GM12878 (cell line): ENCODE data around the gene HSD11B1L.

Experiments
- CTCF ChIP-seq, 3 experiments: IDR thresholded peaks in 2 of 3; conservative IDR thresholded peaks in 1 of 3; 2 replicates each; pipeline ENCODE4 v1.5.1; 2011; ENCODE audit warnings: low read depth in 3 of 3, low read length in 3 of 3, mild to moderate bottlenecking in 3 of 3, control low read depth in 2 of 3, moderate library complexity in 2 of 3, inconsistent platforms in 1 of 3, mixed read lengths in 1 of 3; ENCODE audit not compliant: control insufficient read depth in 2 of 3, insufficient read depth in 1 of 3; ENCODE audit errors: extremely low read depth in 1 of 3
- EZH2 ChIP-seq: IDR thresholded peaks from 2 replicates; pipeline ENCODE4 v1.6.1; 2012; ENCODE audit warnings: low read depth, mild to moderate bottlenecking, control low read depth, inconsistent platforms, low read length, borderline replicate concordance; ENCODE audit not compliant: control insufficient read depth
- JUND ChIP-seq: IDR thresholded peaks from 2 replicates; pipeline ENCODE4 v1.6.1; 2012; ENCODE audit warnings: low read depth, mild to moderate bottlenecking, low read length, improper control_type of control experiment, moderate library complexity
- MYC ChIP-seq: IDR thresholded peaks from 2 replicates; pipeline ENCODE4 v1.6.1; 2011; ENCODE audit warnings: mild to moderate bottlenecking, low read length, moderate library complexity, inconsistent platforms; ENCODE audit not compliant: insufficient read depth, insufficient replicate concordance, insufficient read length, severe bottlenecking
- NBN ChIP-seq: fragments of 450-650 bp; IDR thresholded peaks from 2 replicates; pipeline ENCODE4 v1.6.1; 2016
- RAD21 ChIP-seq: IDR thresholded peaks from 2 replicates; pipeline ENCODE4 v1.6.1; 2011; ENCODE audit warnings: mild to moderate bottlenecking, low read depth, low read length, moderate library complexity; ENCODE audit not compliant: insufficient read depth
- RAD51 ChIP-seq: fragments of 450-650 bp; IDR thresholded peaks from 2 replicates; pipeline ENCODE4 v1.6.1; 2016; ENCODE audit warnings: moderate library complexity, mild to moderate bottlenecking, inconsistent platforms
- SIN3A ChIP-seq: IDR thresholded peaks from 2 replicates; pipeline ENCODE4 v1.6.1; 2012; ENCODE audit warnings: low read depth, low read length, improper control_type of control experiment
- SUPT20H ChIP-seq: IDR thresholded peaks from 2 replicates; pipeline ENCODE4 v1.6.1; 2011; ENCODE audit warnings: low read depth, mild to moderate bottlenecking, low read length, moderate library complexity, borderline replicate concordance; ENCODE audit not compliant: control insufficient read depth
- TAF1 ChIP-seq: IDR thresholded peaks from 2 replicates; pipeline ENCODE4 v1.6.1; 2011; ENCODE audit warnings: mild to moderate bottlenecking, low read depth, low read length, borderline replicate concordance
- ZNF207 ChIP-seq: fragments of 450-650 bp; IDR thresholded peaks from 2 replicates; pipeline ENCODE4 v1.6.1; 2014; ENCODE audit warnings: antibody characterized with exemption, mild to moderate bottlenecking, borderline replicate concordance

DNA sequence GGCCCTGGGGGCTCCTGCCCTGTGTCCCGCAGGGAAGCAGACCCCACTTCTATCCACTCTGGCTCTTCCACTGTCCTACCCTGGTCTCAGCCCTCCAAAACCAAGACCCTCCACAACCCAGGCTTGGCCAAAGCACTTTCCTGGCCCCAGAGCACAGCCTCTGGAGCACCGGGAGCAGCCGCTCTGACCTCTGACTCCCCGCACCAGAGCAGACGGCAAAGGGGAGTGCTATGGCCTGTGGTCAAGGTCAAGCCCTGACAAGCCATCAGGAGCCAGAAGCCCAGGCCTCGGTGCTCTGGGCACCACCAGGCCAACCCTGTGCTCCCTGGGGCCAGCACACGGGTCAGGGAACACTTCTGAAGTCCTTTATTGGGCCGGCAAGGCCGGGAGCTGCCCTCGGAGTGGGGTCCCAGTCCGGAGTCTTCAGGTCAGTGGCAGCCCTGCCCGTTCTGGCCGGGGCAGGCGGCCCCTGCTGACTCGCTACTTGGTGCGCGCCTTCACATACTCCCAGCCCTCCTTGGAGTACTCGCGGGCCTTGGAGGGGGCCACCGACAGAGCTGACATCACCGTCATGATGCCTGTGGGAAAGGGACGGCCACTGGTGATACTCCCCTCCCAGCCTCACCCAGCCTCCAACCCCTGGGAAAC lies 2.6 kb upstream of the HSD11B1L start:
- TF ChIP-seq RAD51 (no peak), ZNF207 (no peak), RAD21 (no peak), SUPT20H (no peak), JUND (no peak), EZH2 (no peak), CTCF (IDR thresholded peaks at IDR 0.05 in 2 of 3, conservative IDR thresholded peaks at IDR 0.05 in 1 of 3; ENCODE audit: control insufficient read depth in 2 of 3, extremely low read depth in 1 of 3, insufficient read depth in 1 of 3, low read depth in 3 of 3, low read length in 3 of 3) (no peak), MYC (no peak), SIN3A (no peak), TAF1 (no peak), NBN (no peak)
